Measurements from ENCODE around the gene SNX30. TPM values are rescaled to one million over a fixed set of nuclear protein-coding genes. Genes with fewer than 3 reads are reported as not detected.
A peak's percentile ranks its signal among the peaks of the same experiment; 100 is the strongest.

The SNX30 gene
- total RNA-seq, 4 donors from 2014 or later = 4.8 to 10.2 (median 9.3) TPM

- TF ChIP-seq, protein P1, sequence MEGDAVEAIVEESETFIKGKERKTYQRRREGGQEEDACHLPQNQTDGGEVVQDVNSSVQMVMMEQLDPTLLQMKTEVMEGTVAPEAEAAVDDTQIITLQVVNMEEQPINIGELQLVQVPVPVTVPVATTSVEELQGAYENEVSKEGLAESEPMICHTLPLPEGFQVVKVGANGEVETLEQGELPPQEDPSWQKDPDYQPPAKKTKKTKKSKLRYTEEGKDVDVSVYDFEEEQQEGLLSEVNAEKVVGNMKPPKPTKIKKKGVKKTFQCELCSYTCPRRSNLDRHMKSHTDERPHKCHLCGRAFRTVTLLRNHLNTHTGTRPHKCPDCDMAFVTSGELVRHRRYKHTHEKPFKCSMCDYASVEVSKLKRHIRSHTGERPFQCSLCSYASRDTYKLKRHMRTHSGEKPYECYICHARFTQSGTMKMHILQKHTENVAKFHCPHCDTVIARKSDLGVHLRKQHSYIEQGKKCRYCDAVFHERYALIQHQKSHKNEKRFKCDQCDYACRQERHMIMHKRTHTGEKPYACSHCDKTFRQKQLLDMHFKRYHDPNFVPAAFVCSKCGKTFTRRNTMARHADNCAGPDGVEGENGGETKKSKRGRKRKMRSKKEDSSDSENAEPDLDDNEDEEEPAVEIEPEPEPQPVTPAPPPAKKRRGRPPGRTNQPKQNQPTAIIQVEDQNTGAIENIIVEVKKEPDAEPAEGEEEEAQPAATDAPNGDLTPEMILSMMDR (IDR thresholded peaks at IDR 0.05) = no peak
- no peak for TF ChIP-seq POLR2A (IDR thresholded peaks at IDR 0.05)
- intact Hi-C loops (cut with DNase I) = loop anchor here (10.0 kb wide), 1 partner anchor 726 kb away; no protein-coding TSS in a partner anchor
- Histone ChIP-seq H3K4me3 (no peak overlapping the region), H3K27me3 (no peaks in the 10 kb centered on the region), H3K36me3 (peaks cover 0 to 12% (median 0%) of the 10 kb centered on the region in 3 donors), H3K27ac (no peak overlapping the region), H3K9me3 (no peaks in the 10 kb centered on the region), H3K4me1 (no peaks in the 10 kb centered on the region)
- DNase-seq = no peak
- WGBS, 2 donors = 83 to 90% methylated on average over 15 to 17 of the region's 17 CpGs
Measured at GRCh38 chr9:112810696-112811490, 60.3 kb downstream of the SNX30 start.

- WGBS, 2 donors = 93 to 95% methylated on average over 6 of the region's 6 CpGs
- intact Hi-C loops (cut with DNase I) = loop anchor here (10.0 kb wide), 1 partner anchor 727 kb away; no protein-coding TSS in a partner anchor
- no peak overlapping the region for H3K27ac ChIP-seq
- TF ChIP-seq, protein P1 (IDR thresholded peaks at IDR 0.05) = no peak
- TF ChIP-seq POLR2A (IDR thresholded peaks at IDR 0.05) = no peak
- no peaks in the 10 kb centered on the region for H3K4me1 ChIP-seq
- no peak for DNase-seq
- H3K4me3 ChIP-seq = no peak overlapping the region
- no peaks in the 10 kb centered on the region for H3K9me3 ChIP-seq
- peaks cover 0 to 12% (median 0%) of the 10 kb centered on the region in 3 donors for H3K36me3 ChIP-seq
- no peaks in the 10 kb centered on the region for H3K27me3 ChIP-seq
Measured at GRCh38 chr9:112811518-112811917, 61.0 kb downstream of the SNX30 start.

GRCh38 chr9:112815868-112816267, 65.3 kb downstream of the SNX30 start:
- TF ChIP-seq POLR2A (IDR thresholded peaks at IDR 0.05) = no peak

GRCh38 chr9:112817860-112818203, 67.3 kb downstream of the SNX30 start:
- Histone ChIP-seq H3K36me3 (peaks cover 0 to 20% (median 0%) of the 10 kb centered on the region in 3 donors), H3K4me1 (no peaks in the 10 kb centered on the region), H3K27ac (no peak overlapping the region), H3K4me3 (no peak overlapping the region), H3K27me3 (no peaks in the 10 kb centered on the region), H3K9me3 (no peaks in the 10 kb centered on the region)
- 89 to 90% methylated on average over 5 of the region's 5 CpGs for WGBS, 2 donors
- TF ChIP-seq, protein P1 (IDR thresholded peaks at IDR 0.05) = no peak
- no peak for TF ChIP-seq POLR2A (IDR thresholded peaks at IDR 0.05)
- no peak for DNase-seq
- intact Hi-C loops (cut with DNase I) = loop anchor here (10.0 kb wide), 1 partner anchor 733 kb away; no protein-coding TSS in a partner anchor

More at GRCh38 chr9:112815868-112816267, 65.3 kb downstream of the SNX30 start:
- H3K36me3 ChIP-seq = peaks cover 0 to 20% (median 0%) of the 10 kb centered on the region in 3 donors
- H3K27me3 ChIP-seq = no peaks in the 10 kb centered on the region
- 84 to 100% methylated on average over 5 to 8 of the region's 8 CpGs for WGBS, 2 donors
- intact Hi-C loops (cut with DNase I) = loop anchor here (10.0 kb wide), 1 partner anchor 731 kb away; no protein-coding TSS in a partner anchor
- no peak for DNase-seq
- H3K4me3 ChIP-seq = no peak overlapping the region
- no peaks in the 10 kb centered on the region for H3K4me1 ChIP-seq
- no peaks in the 10 kb centered on the region for H3K9me3 ChIP-seq
- H3K27ac ChIP-seq = no peak overlapping the region

- no peak for DNase-seq
- TF ChIP-seq, protein P1 (IDR thresholded peaks at IDR 0.05) = peak; percentile 21 to 75 (median 63)
- TF ChIP-seq POLR2A (IDR thresholded peaks at IDR 0.05) = no peak
- H3K9me3 ChIP-seq = no peaks in the 10 kb centered on the region
- WGBS, 2 donors = 38 to 56% methylated on average over 6 to 7 of the region's 7 CpGs
- intact Hi-C loops (cut with DNase I) = loop anchor here (10.0 kb wide), 1 partner anchor 735 kb away; no protein-coding TSS in a partner anchor
- H3K4me1 ChIP-seq = no peaks in the 10 kb centered on the region
- H3K27ac ChIP-seq = no peak overlapping the region
- peaks cover 0 to 20% (median 0%) of the 10 kb centered on the region in 3 donors for H3K36me3 ChIP-seq
- no peak overlapping the region for H3K4me3 ChIP-seq
- no peaks in the 10 kb centered on the region for H3K27me3 ChIP-seq
Measured at GRCh38 chr9:112819635-112820496, 69.3 kb downstream of the SNX30 start.

Measured in esophagus squamous epithelium (tissue), 5 donors.